Fibroblast of villous mesenchyme (primary cell): ENCODE data around the gene KCNK6. TPM values are rescaled to one million over a fixed set of nuclear protein-coding genes. Genes with fewer than 3 reads are reported as not detected.

ENCODE experiments used
- DNase-seq: peaks from one replicate; pipeline ENCODE4 v3.0.0-alpha.2; 2010; ENCODE audit warnings: low read depth
- H3K4me3 ChIP-seq: 2 replicates; pipeline ENCODE4 v1.5.1; 2011; ENCODE audit warnings: low read depth, mild to moderate bottlenecking, low read length
- total RNA-seq: library from RNA; depleted of rRNA; stranded (reverse); fragments of >200 nt; gene quantifications from 2 replicates; pipeline ENCODE4 v1.2.3, GENCODE V29; 2012
- TF ChIP-seq, protein P1 (sequence below): IDR thresholded peaks from 2 replicates; pipeline ENCODE4 v1.5.1; 2012; ENCODE audit warnings: low read depth, mild to moderate bottlenecking, low read length; ENCODE audit not compliant: insufficient read depth

Gene KCNK6
- total RNA-seq = 8.6 and 9.3 TPM in 2 replicates

GRCh38 chr19:38319421-38320258, at the start of gene KCNK6:
KCNK6 (plus strand) TSS chr19:38319845; CDS start chr19:38319951, 106 bp downstream.
- H3K4me3 ChIP-seq = peak within 1 kb of the TSS; percentile 73
- TF ChIP-seq, protein P1, sequence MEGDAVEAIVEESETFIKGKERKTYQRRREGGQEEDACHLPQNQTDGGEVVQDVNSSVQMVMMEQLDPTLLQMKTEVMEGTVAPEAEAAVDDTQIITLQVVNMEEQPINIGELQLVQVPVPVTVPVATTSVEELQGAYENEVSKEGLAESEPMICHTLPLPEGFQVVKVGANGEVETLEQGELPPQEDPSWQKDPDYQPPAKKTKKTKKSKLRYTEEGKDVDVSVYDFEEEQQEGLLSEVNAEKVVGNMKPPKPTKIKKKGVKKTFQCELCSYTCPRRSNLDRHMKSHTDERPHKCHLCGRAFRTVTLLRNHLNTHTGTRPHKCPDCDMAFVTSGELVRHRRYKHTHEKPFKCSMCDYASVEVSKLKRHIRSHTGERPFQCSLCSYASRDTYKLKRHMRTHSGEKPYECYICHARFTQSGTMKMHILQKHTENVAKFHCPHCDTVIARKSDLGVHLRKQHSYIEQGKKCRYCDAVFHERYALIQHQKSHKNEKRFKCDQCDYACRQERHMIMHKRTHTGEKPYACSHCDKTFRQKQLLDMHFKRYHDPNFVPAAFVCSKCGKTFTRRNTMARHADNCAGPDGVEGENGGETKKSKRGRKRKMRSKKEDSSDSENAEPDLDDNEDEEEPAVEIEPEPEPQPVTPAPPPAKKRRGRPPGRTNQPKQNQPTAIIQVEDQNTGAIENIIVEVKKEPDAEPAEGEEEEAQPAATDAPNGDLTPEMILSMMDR = no peak
- DNase-seq = peak; percentile 42

- no peak overlapping the region for H3K4me3 ChIP-seq
- TF ChIP-seq, protein P1 = no peak
- no peak for DNase-seq
Measured at GRCh38 chr19:38270587-38271167, 49.0 kb upstream of the KCNK6 start.

GRCh38 chr19:38273499-38273898, 46.1 kb upstream of the KCNK6 start:
- no peak overlapping the region for H3K4me3 ChIP-seq
- TF ChIP-seq, protein P1 = no peak
- no peak for DNase-seq

GRCh38 chr19:38274739-38275138, 44.9 kb upstream of the KCNK6 start:
- TF ChIP-seq, protein P1 = no peak
- DNase-seq = no peak
- no peak overlapping the region for H3K4me3 ChIP-seq

DNA sequence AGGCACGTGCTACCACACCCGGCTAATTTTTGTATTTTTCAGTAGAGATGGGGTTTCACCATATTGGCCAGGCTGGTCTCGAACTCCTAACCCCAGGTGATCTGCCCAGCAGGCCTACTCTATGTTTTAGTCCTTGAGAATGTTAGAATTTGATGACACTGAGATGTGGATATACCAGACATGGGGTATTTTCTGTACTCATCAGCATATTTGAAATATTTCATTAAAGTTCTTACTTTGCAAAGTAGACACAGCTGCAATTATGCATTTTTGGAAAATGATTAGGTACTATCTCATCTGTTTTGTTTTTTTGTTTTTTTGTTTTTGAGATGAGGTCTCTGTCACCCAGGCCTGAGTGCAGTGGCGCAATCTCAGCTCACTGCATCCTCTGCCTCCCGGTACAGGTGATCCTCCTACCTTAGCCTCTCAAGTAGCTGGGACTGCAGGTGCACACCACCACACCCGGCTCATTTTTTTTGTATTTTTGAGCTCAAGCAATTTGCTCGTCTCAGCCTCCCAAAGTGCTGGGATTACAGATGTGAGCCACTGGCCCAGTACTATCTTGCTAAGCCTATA, 42.6 kb upstream of the KCNK6 start:
- H3K4me3 ChIP-seq = no peak overlapping the region
- TF ChIP-seq, protein P1 = no peak

DNA sequence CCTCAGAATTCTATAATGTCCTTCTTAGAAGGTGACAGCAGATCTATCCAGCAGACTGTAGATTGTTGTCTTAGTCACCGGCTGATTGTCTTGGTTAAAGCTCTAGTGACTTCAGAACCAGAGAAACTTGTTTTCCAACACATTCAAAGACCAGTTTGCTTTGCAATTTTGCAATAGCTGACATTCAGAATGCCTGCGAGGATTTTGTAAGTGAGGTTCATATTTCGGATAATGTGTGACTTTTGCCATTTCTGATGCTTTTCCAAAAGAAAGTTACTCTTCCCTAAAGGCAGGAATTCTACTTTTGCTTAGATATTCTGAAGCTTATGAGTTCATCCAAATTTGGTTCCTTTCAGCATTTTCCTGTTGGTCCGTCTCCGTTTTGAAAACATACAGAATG, 42.1 kb upstream of the KCNK6 start:
- peak; percentile 68 for DNase-seq
- H3K4me3 ChIP-seq = no peak overlapping the region
- TF ChIP-seq, protein P1 = no peak

More for the DNA sequence above, 42.6 kb upstream of the KCNK6 start:
- DNase-seq = no peak
